Activated CD4-positive, alpha-beta T cell treated with anti-CD3 and anti-CD28 coated beads, Interleukin-2, amount 10 ng/mL, durations not matched to agents 7 days and 5 days (primary cell): ENCODE results near the gene PDE8A. TPM values are rescaled to one million over a fixed set of nuclear protein-coding genes. Genes with fewer than 3 reads are reported as not detected.

ENCODE experiments used
- CTCF ChIA-PET: fragments of 350-600 bp; sonication (Branson Sonifier 250); formaldehyde crosslinking; loops from one replicate; lab custom pipeline; 2021; ENCODE audit warnings: antibody characterized with exemption; lab: Charles Lee
- POLR2A ChIA-PET: fragments of 350-600 bp; sonication (Branson Sonifier 250); formaldehyde crosslinking; loops from one replicate; lab custom pipeline; 2021; ENCODE audit warnings: antibody characterized with exemption; lab: Charles Lee
- DNase-seq: peaks from one replicate; pipeline ENCODE4 v3.0.0-alpha.2; 2020
- H3K27ac Mint-ChIP-seq: one replicate; pipeline ENCODE4 v1.8.0; 2021; ENCODE audit warnings: mild to moderate bottlenecking, moderate library complexity, mixed read lengths
- H3K27me3 Mint-ChIP-seq: one replicate; pipeline ENCODE4 v1.8.0; 2021; ENCODE audit warnings: mixed read lengths
- H3K36me3 Mint-ChIP-seq: one replicate; pipeline ENCODE4 v1.8.0; 2021; ENCODE audit warnings: low read depth, mixed read lengths
- H3K4me1 Mint-ChIP-seq: one replicate; pipeline ENCODE4 v1.8.0; 2021; ENCODE audit warnings: mixed read lengths
- H3K4me3 Mint-ChIP-seq: one replicate; pipeline ENCODE4 v1.8.0; 2021; ENCODE audit warnings: mild to moderate bottlenecking, moderate library complexity, mixed read lengths
- H3K9me3 Mint-ChIP-seq: one replicate; pipeline ENCODE4 v1.8.0; 2021; ENCODE audit warnings: mixed read lengths
- total RNA-seq, 2 experiments: library from RNA; stranded (reverse); gene quantifications; one replicate each; pipeline ENCODE4 v1.2.3, GENCODE V29; 2021

Gene PDE8A
- total RNA-seq, 2 experiments from 2014 or later = 17.0 to 18.2 TPM

DNA sequence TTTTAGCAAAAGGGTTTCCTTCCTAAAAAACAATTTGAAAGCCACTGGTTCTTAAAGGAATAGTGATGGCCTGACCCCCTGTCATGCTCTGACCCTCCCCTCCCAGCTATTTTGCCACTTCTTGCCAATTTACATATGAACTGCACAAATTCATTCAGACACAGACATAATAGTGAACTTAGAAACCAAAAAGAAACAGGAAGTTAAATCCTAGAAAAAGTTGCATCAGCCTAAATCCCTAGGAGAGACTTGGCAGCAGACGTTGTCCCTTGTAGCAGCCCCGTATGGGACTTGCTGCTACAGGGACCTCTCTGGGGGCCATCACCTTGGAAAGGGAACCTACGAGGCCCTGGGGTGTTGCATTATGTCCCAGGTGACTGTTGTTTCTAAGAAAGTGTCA lies 14.3 kb upstream of the PDE8A start:
- peaks cover 2% of the 10 kb centered on the region for H3K36me3 Mint-ChIP-seq
- H3K27me3 Mint-ChIP-seq = peaks cover 4% of the 10 kb centered on the region
- H3K27ac Mint-ChIP-seq = no peak overlapping the region
- peaks cover 2% of the 10 kb centered on the region for H3K9me3 Mint-ChIP-seq
- DNase-seq = no peak
- POLR2A ChIA-PET = no interaction called here
- no peaks in the 10 kb centered on the region for H3K4me1 Mint-ChIP-seq
- no peak overlapping the region for H3K4me3 Mint-ChIP-seq
- CTCF ChIA-PET = interaction anchor here (1.5 kb wide), 1 partner anchor 17 kb away, joined by 4 read pairs; no protein-coding TSS in a partner anchor

DNA sequence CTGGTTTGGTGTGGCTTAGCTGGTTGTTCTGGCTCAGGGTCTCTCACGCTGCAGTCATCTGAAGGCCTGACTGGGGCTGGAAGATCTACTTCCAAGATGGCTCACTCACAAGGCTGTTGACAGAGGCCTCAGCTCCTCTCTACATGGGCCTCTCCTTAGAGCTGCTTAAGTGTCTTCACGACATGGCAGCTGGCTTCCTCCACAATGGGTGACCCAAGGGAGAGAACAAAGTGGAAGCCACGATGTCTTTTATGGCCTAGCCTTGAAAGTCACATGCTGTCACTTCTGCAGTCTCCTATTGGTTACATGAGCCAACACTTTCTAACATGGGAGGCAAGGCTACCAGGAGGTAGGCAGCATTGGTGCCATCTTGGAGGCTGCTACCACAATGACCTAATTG lies 13.4 kb upstream of the PDE8A start:
- Mint-ChIP-seq H3K27ac (no peak overlapping the region), H3K4me1 (no peaks in the 10 kb centered on the region), H3K9me3 (peaks cover 2% of the 10 kb centered on the region), H3K4me3 (no peak overlapping the region), H3K27me3 (peaks cover 4% of the 10 kb centered on the region), H3K36me3 (peaks cover 2% of the 10 kb centered on the region)
- POLR2A ChIA-PET = no interaction called here
- no peak for DNase-seq
- CTCF ChIA-PET = no interaction called here

DNA sequence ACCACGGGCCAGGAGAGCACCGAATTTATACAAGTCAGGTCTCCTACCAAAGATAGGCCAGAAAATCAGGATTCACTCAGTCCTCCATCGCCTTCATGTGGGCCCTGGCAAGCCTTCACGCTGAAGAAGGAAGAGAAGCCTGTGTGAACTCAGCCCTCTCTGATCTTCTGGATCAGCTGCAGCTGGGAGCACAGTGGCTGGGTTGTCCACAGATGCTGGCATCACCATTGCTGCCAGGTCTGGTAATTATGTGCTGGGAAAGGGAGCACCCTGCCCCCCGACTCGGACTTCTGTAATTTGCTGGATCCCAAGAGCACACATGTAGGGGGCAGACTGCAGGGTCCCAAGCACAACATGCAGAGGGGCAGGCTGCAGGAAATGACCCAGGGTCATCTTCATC lies 12.4 kb upstream of the PDE8A start:
- ChIA-PET POLR2A (no interaction called here), CTCF (no interaction called here)
- Mint-ChIP-seq H3K36me3 (peaks cover 2% of the 10 kb centered on the region), H3K9me3 (peaks cover 2% of the 10 kb centered on the region), H3K4me3 (no peak overlapping the region), H3K4me1 (no peaks in the 10 kb centered on the region), H3K27ac (no peak overlapping the region), H3K27me3 (no peaks in the 10 kb centered on the region)
- DNase-seq = no peak

DNA sequence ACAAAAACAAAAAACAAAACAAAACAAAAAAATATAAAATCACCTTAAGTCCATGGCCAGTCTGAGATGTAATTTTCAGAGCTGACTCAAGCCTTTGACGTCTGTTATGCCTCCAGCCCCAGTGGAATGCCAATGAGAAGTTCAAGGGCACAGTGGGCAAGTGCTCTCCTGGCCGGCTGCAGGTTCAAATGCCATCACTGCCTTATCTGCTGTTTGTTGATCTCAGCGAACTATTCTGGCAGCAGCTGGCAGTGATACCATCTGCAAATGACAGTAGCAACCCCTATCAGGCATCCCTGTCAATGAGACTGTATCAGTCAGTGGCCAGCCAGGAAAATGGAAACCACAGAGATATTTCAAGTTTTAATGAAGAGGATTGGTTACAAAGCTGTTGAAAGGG lies 10.8 kb upstream of the PDE8A start:
- Mint-ChIP-seq H3K9me3 (peaks cover 2% of the 10 kb centered on the region), H3K27me3 (peaks cover 1% of the 10 kb centered on the region), H3K4me3 (no peak overlapping the region), H3K4me1 (no peaks in the 10 kb centered on the region), H3K36me3 (peaks cover 2% of the 10 kb centered on the region), H3K27ac (no peak overlapping the region)
- DNase-seq = no peak
- CTCF ChIA-PET = interaction anchor here (1.5 to 1.6 kb wide), 2 partner anchors 10 to 40 kb away, joined by 3 to 4 read pairs; no protein-coding TSS in a partner anchor
- POLR2A ChIA-PET = no interaction called here

- Mint-ChIP-seq H3K4me3 (no peak overlapping the region), H3K27ac (no peak overlapping the region), H3K27me3 (peaks cover 3% of the 10 kb centered on the region), H3K9me3 (no peaks in the 10 kb centered on the region), H3K4me1 (peaks cover 3% of the 10 kb centered on the region), H3K36me3 (peaks cover 1% of the 10 kb centered on the region)
- no peak for DNase-seq
- POLR2A ChIA-PET = no interaction called here
- CTCF ChIA-PET = interaction anchor here (0.7 to 1.0 kb wide), 2 partner anchors 10 to 14 kb away, joined by 3 read pairs; no protein-coding TSS in a partner anchor
Observed at GRCh38 chr15:84973492-84974460, 7.9 kb upstream of the PDE8A start.

DNA sequence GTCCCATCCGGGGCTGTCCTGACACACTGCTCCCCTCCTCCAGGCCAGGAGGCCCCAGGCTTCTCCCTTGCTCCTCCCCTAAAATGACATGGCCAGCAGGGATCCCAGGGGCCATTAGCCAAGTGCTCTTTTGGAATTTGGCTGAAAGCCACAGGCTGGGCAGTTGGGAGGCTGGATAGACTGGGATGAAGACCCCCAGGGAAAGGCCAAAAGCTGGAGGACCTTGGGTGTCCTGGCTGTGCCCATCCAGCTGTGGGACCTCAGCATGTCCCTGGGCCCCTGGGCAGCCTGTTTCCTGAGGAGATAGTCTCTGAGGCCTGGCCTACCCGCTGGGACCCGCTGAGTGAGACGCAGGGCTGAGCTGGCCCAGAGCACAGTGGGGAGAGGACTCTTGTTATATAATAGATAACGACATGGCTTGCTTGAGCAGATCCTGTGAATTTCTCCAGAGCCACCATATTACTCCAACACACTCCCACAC lies 5.7 kb upstream of the PDE8A start:
- H3K9me3 Mint-ChIP-seq = no peaks in the 10 kb centered on the region

DNA sequence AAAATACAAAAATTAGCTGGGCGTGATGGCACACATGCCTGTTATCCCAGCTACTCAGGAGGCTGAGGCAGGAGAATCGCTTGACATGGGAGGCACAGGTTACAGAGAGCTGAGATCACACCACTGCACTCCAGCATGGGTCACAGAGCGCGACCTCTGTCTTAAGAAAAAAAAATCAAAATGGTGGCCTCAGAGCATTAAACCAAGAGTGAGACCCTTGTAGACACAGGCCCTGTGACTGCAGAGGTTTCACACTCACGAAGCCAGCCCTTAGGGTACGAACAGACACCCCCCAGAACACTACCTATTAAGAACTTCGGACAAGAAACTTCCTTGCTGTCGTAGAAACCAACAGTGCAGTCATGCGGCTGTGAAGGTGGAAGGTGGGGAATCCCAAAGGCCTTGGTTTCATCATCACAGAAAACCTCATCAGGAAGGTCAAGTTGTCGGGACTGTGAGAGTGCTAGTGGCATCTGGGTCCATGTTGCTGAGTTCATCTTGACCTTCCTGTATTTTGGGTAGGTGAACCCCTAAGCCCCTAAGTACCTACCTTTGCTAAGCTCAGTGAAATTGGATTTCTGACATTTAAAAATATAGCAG lies 4.8 kb upstream of the PDE8A start:
- no peak for DNase-seq
- Mint-ChIP-seq H3K36me3 (peaks cover 1% of the 10 kb centered on the region), H3K4me1 (peaks cover 15% of the 10 kb centered on the region), H3K9me3 (no peaks in the 10 kb centered on the region), H3K27me3 (peaks cover 3% of the 10 kb centered on the region), H3K4me3 (no peak overlapping the region), H3K27ac (no peak overlapping the region)
- POLR2A ChIA-PET = no interaction called here
- CTCF ChIA-PET = interaction anchor here (0.5 kb wide), 1 partner anchor 45 kb away, joined by 5 read pairs; no protein-coding TSS in a partner anchor

More for the DNA sequence above, 5.7 kb upstream of the PDE8A start:
- no peak overlapping the region for H3K27ac Mint-ChIP-seq
- H3K4me3 Mint-ChIP-seq = no peak overlapping the region
- peaks cover 15% of the 10 kb centered on the region for H3K4me1 Mint-ChIP-seq
- ChIA-PET CTCF (interaction anchor here (1.0 kb wide), 1 partner anchor 28 kb away, joined by 3 read pairs; no protein-coding TSS in a partner anchor), POLR2A (no interaction called here)
- DNase-seq = no peak
- peaks cover 3% of the 10 kb centered on the region for H3K27me3 Mint-ChIP-seq
- H3K36me3 Mint-ChIP-seq = peaks cover 1% of the 10 kb centered on the region

DNA sequence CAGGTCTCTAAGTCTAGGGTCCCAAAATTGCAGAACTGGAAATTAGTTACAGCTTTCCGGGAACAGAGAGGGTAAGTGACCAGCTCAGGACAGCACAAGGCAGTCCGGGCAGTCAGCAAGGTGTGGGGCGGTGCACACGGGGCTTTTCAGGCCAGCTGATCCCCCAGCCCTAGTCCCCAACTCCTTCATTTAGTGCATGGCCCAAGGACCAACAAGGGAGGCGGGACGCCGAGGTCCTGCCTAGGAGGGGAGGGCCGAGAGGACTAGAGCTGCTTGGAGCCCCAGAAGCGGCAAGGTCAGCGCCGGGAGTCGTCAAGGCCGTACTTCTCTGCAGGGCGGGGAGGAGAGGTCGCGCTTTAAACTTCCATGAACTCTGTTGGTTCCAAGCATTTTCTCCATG lies 2.0 kb upstream of the PDE8A start:
- Mint-ChIP-seq H3K4me3 (peak overlapping the region; percentile 91), H3K4me1 (peaks cover 37% of the 10 kb centered on the region), H3K36me3 (peaks cover 1% of the 10 kb centered on the region), H3K27me3 (peaks cover 6% of the 10 kb centered on the region), H3K27ac (peak overlapping the region; percentile 98), H3K9me3 (no peaks in the 10 kb centered on the region)
- POLR2A ChIA-PET = no interaction called here
- no peak for DNase-seq
- CTCF ChIA-PET = interaction anchor here (1.0 to 2.5 kb wide), 3 partner anchors 9 to 408 kb away, joined by 4 to 11 read pairs (median 5); no protein-coding TSS in a partner anchor

DNA sequence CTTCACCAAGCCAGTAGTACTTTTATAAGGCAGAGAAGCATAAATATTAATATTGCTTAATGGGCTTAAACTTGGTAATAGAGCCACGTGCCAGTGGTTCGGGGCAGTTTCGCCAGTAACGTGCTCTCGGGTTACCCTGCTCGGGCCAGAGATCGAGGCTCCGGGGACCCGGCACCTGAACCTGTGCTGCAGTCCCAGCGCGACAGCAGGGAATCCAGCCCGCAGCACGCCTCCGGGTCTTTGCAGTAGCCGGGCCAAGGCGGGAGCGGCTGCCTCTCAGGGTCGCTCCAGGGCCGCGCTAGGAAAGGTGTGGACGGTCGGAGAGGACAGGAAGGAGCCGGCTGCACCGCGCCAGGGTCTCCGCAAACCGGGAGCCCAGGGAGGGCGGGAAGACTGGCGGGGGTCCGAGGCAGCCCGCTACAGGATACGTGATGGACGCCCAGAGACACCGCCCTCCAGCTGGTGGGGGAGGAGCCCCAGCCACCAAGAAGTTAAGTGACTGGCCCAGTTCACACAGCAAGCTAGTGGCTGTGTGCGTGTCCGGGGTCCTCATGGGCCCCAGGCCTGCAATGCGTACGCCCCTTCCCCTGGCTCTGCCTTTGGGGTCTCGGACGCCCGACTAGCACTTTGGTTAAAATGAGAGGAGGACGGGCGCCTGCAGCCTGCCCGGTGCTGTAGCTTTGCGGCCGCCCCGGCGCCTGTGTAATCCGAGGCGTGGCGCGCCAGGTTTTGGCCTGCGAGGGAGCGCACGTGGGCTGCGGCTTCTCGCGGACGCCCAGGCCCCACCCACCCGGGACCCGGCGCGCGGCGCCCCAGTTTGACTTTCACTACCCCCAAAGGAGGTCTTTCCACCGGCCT lies 1.2 kb upstream of the PDE8A start:
- H3K27ac Mint-ChIP-seq = peak overlapping the region; percentile 98
- ChIA-PET CTCF (interaction anchor here (0.5 to 2.5 kb wide), 12 partner anchors 8 to 862 kb away, joined by 3 to 11 read pairs (median 4); no protein-coding TSS in a partner anchor), POLR2A (interaction anchor here (0.6 kb wide), 1 partner anchor 52 kb away, joined by 4 read pairs; no protein-coding TSS in a partner anchor)
- H3K9me3 Mint-ChIP-seq = no peaks in the 10 kb centered on the region
- H3K4me3 Mint-ChIP-seq = peak overlapping the region; percentile 91
- peaks cover 6% of the 10 kb centered on the region for H3K27me3 Mint-ChIP-seq
- H3K36me3 Mint-ChIP-seq = peaks cover 1% of the 10 kb centered on the region
- DNase-seq = peak; percentile 90
- peaks cover 45% of the 10 kb centered on the region for H3K4me1 Mint-ChIP-seq

GRCh38 chr15:84981054-84981710 lies 474 bp upstream of the PDE8A start:
- peaks cover 48% of the 10 kb centered on the region for H3K4me1 Mint-ChIP-seq
- no peaks in the 10 kb centered on the region for H3K9me3 Mint-ChIP-seq
- DNase-seq = peak; percentile 95
- peak overlapping the region; percentile 91 for H3K4me3 Mint-ChIP-seq
- POLR2A ChIA-PET = interaction anchor here (0.6 kb wide), 1 partner anchor 53 kb away, joined by 4 read pairs; no protein-coding TSS in a partner anchor
- H3K27ac Mint-ChIP-seq = peak overlapping the region; percentile 98
- H3K36me3 Mint-ChIP-seq = peaks cover 2% of the 10 kb centered on the region
- peaks cover 5% of the 10 kb centered on the region for H3K27me3 Mint-ChIP-seq
- CTCF ChIA-PET = interaction anchor here (0.5 to 1.6 kb wide), 10 partner anchors 8 to 861 kb away, joined by 3 to 5 read pairs (median 4); no protein-coding TSS in a partner anchor

DNA sequence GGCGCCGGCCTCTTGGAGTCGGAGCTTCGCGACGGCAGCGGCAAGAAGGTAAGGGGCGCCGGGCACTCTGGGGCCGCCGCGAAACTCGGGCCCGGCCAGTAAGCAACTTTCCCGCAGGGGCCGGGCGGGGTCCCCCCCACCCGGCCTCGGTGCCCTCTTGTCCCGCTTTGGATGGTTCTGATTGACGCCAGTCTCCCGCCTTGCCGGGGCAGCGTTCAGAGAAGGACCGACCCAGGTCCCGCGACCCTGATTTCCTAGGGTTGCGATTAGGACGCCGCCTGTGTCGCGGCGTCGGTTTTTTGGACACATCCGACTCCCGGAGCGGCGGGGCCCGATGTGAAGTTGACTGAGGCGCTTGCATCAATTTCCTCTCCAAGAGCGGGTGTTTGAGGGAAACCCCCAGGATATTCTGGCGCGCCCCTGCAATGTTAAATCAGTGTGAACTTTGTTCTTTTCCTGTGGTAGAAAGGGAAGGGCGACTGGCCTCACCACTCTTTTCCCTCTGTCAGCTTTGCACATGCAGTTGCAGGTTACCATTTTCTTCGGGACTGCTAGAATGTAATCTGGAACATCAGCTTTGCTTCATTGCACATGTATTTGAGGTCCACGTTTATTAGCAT lies 755 bp downstream of the PDE8A start:
- no peaks in the 10 kb centered on the region for H3K9me3 Mint-ChIP-seq
- peaks cover 5% of the 10 kb centered on the region for H3K27me3 Mint-ChIP-seq
- H3K4me3 Mint-ChIP-seq = peak overlapping the region; percentile 85
- DNase-seq = peak; percentile 52
- peak overlapping the region; percentile 94 for H3K27ac Mint-ChIP-seq
- peaks cover 55% of the 10 kb centered on the region for H3K4me1 Mint-ChIP-seq
- peaks cover 4% of the 10 kb centered on the region for H3K36me3 Mint-ChIP-seq
- CTCF ChIA-PET = no interaction called here
- POLR2A ChIA-PET = no interaction called here
